HCT116 (cell line): ENCODE data around the gene CMTM8.

Experiments
- CEBPB ChIP-seq: IDR thresholded peaks from 2 replicates; pipeline ENCODE4 v1.6.1; 2012; ENCODE audit warnings: low read depth
- CTCF ChIP-seq, 3 experiments: fragments of 200-600 bp in 1 of 3; sonication (generic) in 1 of 3; IDR thresholded peaks in 2 of 3; conservative IDR thresholded peaks in 1 of 3; 2 replicates each; pipeline ENCODE4 v1.5.1; 2012 to 2017; ENCODE audit warnings: low read depth in 2 of 3, low read length in 2 of 3, antibody characterized with exemption in 1 of 3, borderline replicate concordance in 1 of 3, control low read depth in 1 of 3, mild to moderate bottlenecking in 1 of 3, mixed read lengths in 1 of 3, mixed run types in 1 of 3, moderate library complexity in 1 of 3; ENCODE audit not compliant: insufficient read depth in 1 of 3
- EZH2 ChIP-seq: fragments of 200-600 bp; sonication (generic); IDR thresholded peaks from 2 replicates; pipeline ENCODE4 v1.6.1; 2017; ENCODE audit warnings: antibody characterized with exemption, mixed run types
- EZH2phosphoT487 ChIP-seq: fragments of 200-600 bp; IDR thresholded peaks from 2 replicates; pipeline ENCODE4 v1.6.1; 2018; ENCODE audit warnings: antibody characterized with exemption, borderline replicate concordance
- MAX ChIP-seq: IDR thresholded peaks from 2 replicates; pipeline ENCODE4 v1.6.1; 2012
- POLR2A ChIP-seq: IDR thresholded peaks from 2 replicates; pipeline ENCODE4 v1.7.0; 2011; ENCODE audit warnings: borderline replicate concordance; ENCODE audit not compliant: insufficient read depth, insufficient read length; ENCODE audit errors: extremely low read depth
- REST ChIP-seq: IDR thresholded peaks from 2 replicates; pipeline ENCODE4 v1.6.1; 2012; ENCODE audit warnings: low read depth
- ZBTB33 ChIP-seq: IDR thresholded peaks from 2 replicates; pipeline ENCODE4 v1.6.1; 2011; ENCODE audit warnings: mild to moderate bottlenecking, low read length, moderate library complexity; ENCODE audit not compliant: insufficient replicate concordance; ENCODE audit errors: extremely low read depth

- TF ChIP-seq MAX (no peak), EZH2 (no peak), CTCF (IDR thresholded peaks at IDR 0.05 in 2 of 3, conservative IDR thresholded peaks at IDR 0.05 in 1 of 3; ENCODE audit: borderline replicate concordance in 1 of 3, insufficient read depth in 1 of 3, low read depth in 2 of 3, low read length in 2 of 3) (no peak), CEBPB (no peak), POLR2A (no peak), ZBTB33 (no peak), REST (no peak), EZH2phosphoT487 (no peak)
Observed at GRCh38 chr3:32216172-32216783, 22.2 kb upstream of the CMTM8 start.
